ENCODE measurements around the gene C16orf95.

C16orf95 gene

DNA sequence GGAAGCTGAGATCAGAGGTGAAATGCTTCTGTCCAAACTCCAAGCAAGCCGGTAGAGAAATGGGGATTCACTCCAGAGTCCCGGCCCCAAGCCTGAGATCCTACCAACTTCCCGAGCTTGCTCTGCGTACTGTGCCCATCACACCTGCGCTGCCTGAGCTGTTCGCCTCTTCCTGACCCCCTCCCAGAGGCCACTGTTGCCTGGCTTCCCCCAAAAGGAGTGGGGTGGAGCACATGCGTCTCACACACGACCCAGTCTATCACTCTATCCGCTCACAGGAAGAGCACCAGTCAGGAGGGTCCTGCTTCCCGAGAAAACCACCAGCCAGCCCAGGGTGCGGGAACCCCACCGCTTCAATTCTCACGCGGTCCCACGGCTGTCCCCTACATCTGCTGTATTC, 13.5 kb upstream of the C16orf95 start:
- Mint-ChIP-seq H3K27ac (no peak overlapping the region), H3K9me3 (no peaks in the 10 kb centered on the region), H3K27me3 (no peaks in the 10 kb centered on the region), H3K36me3 (peaks cover 23 to 47% of the 10 kb centered on the region in 2 donors), H3K4me3 (no peak overlapping the region), H3K4me1 (peaks cover 0 to 5% of the 10 kb centered on the region in 2 donors)
- DNase-seq (no peak), ATAC-seq (replicated peaks) (no peak)

DNA sequence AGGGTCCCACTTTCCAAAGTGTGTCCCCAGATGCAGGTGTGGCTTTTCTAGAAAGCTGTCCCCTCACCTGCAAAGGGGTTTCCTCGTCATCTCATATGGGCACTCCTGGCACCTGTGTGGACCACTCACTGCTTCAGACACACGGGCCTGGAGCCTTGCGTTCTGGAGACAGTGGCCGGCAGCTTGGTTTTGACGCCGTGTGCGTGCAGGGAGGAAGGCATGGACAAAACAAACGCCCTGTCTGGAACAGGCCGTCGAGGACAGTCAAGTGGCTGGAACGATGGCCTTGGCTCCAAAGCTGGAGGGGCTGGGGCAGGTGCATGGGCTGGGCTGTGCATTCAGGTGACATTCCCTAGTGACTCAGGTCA, 13.0 kb upstream of the C16orf95 start:
- Mint-ChIP-seq H3K9me3 (no peaks in the 10 kb centered on the region), H3K4me1 (peaks cover 3 to 5% of the 10 kb centered on the region in 2 donors), H3K27me3 (no peaks in the 10 kb centered on the region), H3K4me3 (no peak overlapping the region), H3K36me3 (peaks cover 21 to 43% of the 10 kb centered on the region in 2 donors), H3K27ac (no peak overlapping the region)
- ATAC-seq (replicated peaks) (no peak), DNase-seq (no peak)

DNA sequence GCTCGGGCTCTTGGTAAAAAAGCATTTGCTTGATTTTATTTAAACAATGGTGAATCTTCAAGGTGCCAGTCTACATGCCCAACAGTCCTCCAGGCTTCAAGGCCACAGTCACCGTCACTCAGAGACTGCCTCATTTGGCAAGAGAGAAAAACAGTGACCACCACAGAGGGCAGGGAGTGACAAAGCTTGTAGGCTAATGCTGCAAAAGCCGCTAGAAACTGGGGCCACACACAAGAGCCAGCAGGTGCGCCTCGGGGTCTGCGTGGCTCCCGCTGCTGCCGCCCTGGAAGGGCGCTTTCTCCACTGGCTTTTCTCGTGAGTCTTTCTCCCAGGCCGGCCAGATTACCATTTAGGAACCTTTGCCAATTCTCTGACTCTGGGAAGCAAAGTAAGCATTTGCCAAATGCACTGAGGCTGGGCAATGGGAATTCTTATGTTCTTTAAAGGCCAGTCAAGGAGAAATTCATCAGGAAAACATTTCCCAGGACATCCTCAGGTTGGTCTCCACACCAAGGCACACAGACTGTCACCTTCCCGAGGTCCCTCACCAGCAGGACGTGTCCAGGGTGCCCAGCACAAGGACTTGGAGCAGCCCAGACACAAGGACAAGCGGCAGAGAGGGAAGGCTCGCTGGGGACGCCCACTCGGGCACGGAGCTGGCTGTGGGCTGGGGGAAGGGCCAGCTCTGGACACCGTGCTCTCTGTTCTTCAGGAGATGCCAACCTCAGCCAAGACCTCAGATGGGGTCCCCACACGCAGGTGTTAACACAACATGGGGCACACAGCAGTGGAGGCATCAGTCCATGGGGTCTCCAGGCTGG, 12.5 kb upstream of the C16orf95 start:
- no peaks in the 10 kb centered on the region for H3K27me3 Mint-ChIP-seq
- H3K4me1 Mint-ChIP-seq = peaks cover 6 to 9% of the 10 kb centered on the region in 2 donors
- ATAC-seq (replicated peaks) (no peak), DNase-seq (no peak)
- H3K4me3 Mint-ChIP-seq = no peak overlapping the region
- no peak overlapping the region for H3K27ac Mint-ChIP-seq
- no peaks in the 10 kb centered on the region for H3K9me3 Mint-ChIP-seq
- peaks cover 19 to 40% of the 10 kb centered on the region in 2 donors for H3K36me3 Mint-ChIP-seq

DNA sequence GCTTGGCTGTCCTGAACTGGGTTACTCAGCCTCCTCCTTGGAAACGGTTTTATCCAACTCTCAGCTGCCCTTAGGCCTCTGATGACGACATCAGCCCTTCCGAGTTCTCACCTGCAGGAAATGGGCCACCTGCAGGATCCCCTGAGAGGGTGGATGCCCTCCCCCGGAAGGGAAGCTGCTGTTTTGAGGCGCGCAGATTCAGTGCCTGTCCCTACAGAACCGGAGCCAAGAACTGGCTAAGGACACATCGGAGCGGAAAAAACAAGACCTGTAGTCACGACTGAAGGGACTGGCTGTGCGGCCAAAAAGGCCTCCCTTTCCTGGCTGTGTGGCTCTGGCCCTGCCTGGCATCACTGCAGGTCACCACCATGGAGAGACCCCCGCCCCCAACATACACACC, 11.7 kb upstream of the C16orf95 start:
- ATAC-seq (replicated peaks) (no peak), DNase-seq (no peak)
- Mint-ChIP-seq H3K4me1 (peaks cover 10 to 14% of the 10 kb centered on the region in 2 donors), H3K27ac (no peak overlapping the region), H3K36me3 (peaks cover 15 to 36% of the 10 kb centered on the region in 2 donors), H3K9me3 (no peaks in the 10 kb centered on the region), H3K27me3 (no peaks in the 10 kb centered on the region), H3K4me3 (no peak overlapping the region)

DNA sequence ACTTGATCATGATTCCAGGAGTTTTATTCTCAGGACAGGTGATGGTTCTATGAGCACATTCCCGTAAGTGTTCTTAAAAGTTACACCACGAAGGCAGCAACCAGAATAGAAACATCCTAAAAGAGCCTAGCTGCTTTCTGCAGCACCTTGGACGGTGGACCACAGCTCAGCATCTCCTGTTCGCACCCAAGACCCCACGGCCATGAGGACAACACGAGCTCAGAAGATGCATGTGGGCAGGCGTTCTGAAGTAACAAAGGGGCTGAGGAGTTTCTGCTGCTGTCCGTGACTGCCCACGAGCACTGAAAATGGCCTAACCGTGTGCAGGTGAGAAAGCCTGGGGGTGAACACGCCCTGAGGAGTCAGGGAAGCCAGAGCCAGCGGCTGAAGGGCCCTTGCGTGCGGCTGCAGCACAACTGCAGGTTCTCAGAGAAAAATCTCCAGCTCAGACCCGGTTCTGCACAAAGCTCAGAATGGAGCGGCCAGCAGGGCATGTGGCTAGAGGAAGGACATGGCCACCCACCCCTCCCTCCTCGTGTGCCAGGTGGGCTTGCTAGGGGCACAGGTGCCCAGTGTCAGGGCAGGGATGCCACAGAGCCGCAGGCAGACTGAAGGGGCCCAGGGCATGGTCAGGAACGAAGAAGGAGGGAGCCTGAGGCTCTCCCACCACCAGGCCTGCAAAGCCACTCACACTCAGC, 10.8 kb upstream of the C16orf95 start:
- peaks cover 10 to 14% of the 10 kb centered on the region in 2 donors for H3K4me1 Mint-ChIP-seq
- DNase-seq = no peak
- H3K27me3 Mint-ChIP-seq = no peaks in the 10 kb centered on the region
- ATAC-seq (replicated peaks) = no peak
- no peaks in the 10 kb centered on the region for H3K9me3 Mint-ChIP-seq
- no peak overlapping the region for H3K27ac Mint-ChIP-seq
- H3K36me3 Mint-ChIP-seq = peaks cover 13 to 33% of the 10 kb centered on the region in 2 donors
- H3K4me3 Mint-ChIP-seq = no peak overlapping the region

DNA sequence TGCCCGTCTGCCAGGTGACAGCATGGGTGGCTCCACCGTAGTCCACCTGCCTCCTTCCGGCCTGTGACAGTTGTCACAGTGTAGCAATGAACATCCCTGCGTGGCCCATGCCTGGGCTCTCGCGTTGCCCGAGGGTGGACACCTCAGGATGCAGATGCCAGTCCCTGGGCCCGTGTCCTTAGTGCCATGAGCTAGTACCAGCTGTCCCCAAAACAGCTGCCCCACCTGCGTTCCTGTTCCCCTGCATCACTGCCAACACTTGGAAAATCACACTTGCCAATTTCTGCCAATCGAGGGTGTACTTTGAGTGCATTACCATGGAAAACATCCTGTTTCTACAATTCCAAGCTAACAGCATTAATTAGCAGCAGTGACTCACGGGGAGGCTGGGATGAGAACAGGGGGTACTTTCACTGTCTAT, 9.0 kb upstream of the C16orf95 start:
- Mint-ChIP-seq H3K36me3 (peaks cover 5 to 24% of the 10 kb centered on the region in 2 donors), H3K9me3 (no peaks in the 10 kb centered on the region), H3K4me1 (peaks cover 11 to 14% of the 10 kb centered on the region in 2 donors), H3K27me3 (no peaks in the 10 kb centered on the region), H3K27ac (no peak overlapping the region), H3K4me3 (no peak overlapping the region)
- ATAC-seq (replicated peaks) (no peak), DNase-seq (no peak)

DNA sequence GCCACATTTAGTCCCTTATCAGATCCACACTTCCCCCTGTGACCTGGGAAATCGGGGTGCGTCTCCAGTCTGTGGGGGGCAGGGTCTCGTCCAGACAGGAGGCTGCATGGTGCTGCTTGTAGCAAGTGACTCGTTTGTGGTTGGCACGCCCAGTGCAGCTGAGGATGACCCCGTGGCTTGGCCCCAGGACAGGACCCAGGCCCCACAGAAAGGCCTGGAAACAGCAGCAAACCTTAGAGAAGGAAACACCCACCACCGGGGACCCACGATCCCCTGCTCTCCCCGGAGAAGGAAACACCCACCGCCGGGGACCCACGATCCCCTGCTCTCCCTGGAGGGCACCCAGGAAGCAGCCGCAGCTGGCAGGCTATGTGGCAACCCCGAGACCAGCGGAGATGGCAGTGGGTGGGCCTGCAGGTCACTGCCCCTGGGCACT, 8.2 kb upstream of the C16orf95 start:
- Mint-ChIP-seq H3K4me1 (peaks cover 11 to 14% of the 10 kb centered on the region in 2 donors), H3K27ac (no peak overlapping the region), H3K27me3 (no peaks in the 10 kb centered on the region), H3K4me3 (no peak overlapping the region), H3K36me3 (peaks cover 0 to 17% of the 10 kb centered on the region in 2 donors), H3K9me3 (no peaks in the 10 kb centered on the region)
- no peak for DNase-seq
- ATAC-seq (replicated peaks) = no peak

DNA sequence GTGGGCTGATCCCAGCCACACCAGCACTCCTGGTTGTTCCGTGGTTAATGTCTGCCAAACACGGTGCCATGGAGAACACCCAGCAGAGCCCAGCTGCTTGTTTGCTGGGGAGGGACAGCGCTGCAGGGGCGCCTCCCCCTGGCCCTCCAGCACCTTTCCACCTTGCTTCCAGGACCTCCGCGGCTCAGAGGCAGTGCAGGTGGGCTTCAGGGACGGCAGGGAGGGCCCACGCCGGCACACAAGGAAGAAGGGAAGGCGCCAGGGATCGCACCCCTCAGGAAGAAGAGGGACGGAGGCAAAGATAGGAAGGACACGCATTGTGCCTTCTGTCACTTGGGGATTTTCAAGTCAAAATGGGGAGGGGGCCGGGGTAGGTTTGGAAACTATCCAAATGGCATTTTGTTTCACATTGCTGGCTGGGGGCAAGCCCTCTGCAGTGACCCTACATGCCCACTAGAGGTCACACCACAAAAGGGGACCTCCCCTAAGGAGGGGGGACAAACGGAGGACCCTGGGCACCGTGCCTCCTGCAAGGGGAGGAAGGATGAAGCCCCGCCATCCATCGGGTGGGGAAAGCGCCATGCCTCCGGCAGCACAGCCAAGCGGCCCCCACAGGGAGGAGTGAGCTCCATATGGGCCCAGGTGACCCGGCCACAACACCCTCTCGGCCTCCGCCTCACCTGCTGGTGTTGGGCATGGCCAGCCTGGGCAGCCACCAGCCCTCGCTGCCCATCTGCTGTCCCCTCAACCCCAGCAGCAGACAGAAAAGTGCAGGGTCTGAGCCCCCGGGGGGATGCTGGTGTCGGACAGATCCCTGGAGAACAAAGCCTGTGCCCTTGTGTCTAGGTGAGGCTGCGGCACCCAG, 7.5 kb upstream of the C16orf95 start:
- Mint-ChIP-seq H3K27ac (peak overlapping the region; percentile 20), H3K27me3 (no peaks in the 10 kb centered on the region), H3K4me3 (no peak overlapping the region), H3K36me3 (peaks cover 0 to 11% of the 10 kb centered on the region in 2 donors), H3K9me3 (no peaks in the 10 kb centered on the region), H3K4me1 (peaks cover 11 to 14% of the 10 kb centered on the region in 2 donors)
- DNase-seq = peak; percentile 14
- peak; percentile 82 for ATAC-seq (replicated peaks)

DNA sequence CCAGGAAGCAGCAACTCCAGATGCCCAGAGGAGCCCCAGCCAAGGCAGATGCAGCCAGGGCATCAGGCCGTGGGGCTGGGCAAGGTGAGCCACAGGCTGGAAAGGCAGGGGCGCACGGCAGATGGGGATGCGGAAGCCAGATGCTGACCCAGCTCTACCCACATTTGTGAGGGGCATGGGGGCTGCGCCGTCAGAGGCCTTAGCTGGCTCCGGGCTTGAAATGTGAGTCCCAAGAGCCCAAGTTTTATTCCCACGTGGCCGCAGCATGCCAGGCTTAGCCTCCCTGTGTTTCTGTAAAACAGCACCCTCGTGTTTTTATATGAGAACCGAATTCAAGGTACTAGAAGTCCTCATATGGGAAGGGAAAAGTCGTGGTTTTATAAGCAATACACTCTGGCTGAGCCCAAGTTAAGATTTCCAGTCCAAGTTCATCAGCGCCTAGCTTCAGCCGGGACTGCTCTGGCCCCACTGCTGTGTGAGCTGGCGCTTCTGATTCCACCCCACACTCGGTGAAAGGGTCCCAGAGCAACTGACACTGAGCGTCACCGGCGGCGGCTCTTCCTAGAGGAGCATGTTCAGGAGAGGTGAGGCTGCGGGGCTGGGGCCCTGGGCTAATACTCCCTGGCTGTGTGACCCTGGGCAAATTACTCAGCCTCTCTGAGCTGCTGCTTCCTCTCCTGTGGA, 6.7 kb upstream of the C16orf95 start:
- Mint-ChIP-seq H3K4me3 (no peak overlapping the region), H3K9me3 (no peaks in the 10 kb centered on the region), H3K27ac (no peak overlapping the region), H3K4me1 (peaks cover 11 to 15% of the 10 kb centered on the region in 2 donors), H3K27me3 (no peaks in the 10 kb centered on the region), H3K36me3 (peaks cover 2 to 4% of the 10 kb centered on the region in 2 donors)
- no peak for ATAC-seq (replicated peaks)
- DNase-seq = no peak

DNA sequence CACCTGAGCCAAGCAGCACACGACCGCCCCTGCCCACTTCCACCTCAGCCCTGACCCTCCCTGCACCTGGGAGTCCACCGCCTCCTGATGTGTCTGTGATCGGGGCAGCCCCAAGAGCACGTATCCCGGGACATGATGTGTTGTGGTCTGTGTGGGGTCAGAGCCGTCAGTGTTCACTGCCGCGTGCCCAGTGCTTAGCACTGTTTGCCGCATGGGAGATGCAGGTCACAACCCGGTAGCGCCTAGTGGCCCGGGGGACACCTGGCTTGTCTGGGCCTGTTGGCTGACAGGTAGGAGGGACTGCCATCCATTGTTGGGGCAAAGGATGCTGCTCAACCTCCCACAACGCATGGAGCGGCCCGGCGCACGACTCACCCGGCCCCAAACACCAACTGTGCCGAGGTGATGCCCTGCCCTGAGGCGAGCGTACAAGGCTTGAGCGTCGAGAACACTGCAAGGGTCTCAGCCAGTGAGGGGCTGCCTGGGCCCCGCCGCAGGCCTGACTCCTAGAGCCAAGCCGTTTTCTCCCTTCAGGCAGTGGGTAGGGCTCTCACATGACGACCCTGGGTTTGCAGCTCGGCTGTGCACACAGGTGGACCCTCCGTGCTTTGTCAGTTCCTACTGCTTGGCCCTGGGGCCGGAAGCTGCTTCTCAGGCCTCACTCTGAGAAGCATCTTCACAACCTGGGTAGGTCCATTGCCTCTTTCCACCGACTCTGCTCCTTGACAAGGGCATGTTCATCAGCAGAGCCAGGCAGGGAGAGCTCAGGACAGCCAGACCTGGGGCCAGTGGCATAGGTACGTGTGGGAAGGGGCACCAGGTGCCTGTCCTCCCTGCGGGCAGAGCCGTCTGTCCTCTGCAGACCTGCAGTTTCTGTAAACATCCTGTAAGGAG, 5.9 kb upstream of the C16orf95 start:
- H3K27ac Mint-ChIP-seq = peak overlapping the region; percentile 9
- no peak overlapping the region for H3K4me3 Mint-ChIP-seq
- DNase-seq (no peak), ATAC-seq (replicated peaks) (no peak)
- H3K9me3 Mint-ChIP-seq = no peaks in the 10 kb centered on the region
- no peaks in the 10 kb centered on the region for H3K27me3 Mint-ChIP-seq
- peaks cover 10% of the 10 kb centered on the region in 2 donors for H3K36me3 Mint-ChIP-seq
- H3K4me1 Mint-ChIP-seq = peaks cover 18 to 23% of the 10 kb centered on the region in 2 donors

DNA sequence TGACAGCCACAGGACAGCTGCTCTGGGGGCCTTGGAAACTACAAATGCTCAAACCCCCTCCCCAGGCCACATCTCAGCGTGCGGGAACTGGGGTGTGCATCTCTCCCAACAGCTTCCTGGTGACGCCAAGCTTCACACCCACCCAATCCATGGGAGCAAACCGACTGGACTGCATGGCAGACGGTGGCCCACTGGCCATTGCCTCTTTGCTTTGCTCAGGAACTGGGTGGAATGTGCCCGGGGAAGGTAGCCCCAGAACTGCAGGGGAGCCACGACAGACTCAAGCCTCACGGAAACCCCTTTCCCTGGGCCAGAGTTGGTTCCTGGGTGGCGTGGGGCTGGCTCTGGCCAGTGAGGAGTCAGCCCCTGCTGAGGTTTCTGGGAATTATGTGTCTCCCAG, 5.2 kb upstream of the C16orf95 start:
- no peak overlapping the region for H3K4me3 Mint-ChIP-seq
- no peak overlapping the region for H3K27ac Mint-ChIP-seq
- DNase-seq (no peak), ATAC-seq (replicated peaks) (no peak)
- H3K4me1 Mint-ChIP-seq = peaks cover 20 to 30% of the 10 kb centered on the region in 2 donors
- H3K9me3 Mint-ChIP-seq = no peaks in the 10 kb centered on the region
- H3K27me3 Mint-ChIP-seq = no peaks in the 10 kb centered on the region
- H3K36me3 Mint-ChIP-seq = peaks cover 11 to 12% of the 10 kb centered on the region in 2 donors

DNA sequence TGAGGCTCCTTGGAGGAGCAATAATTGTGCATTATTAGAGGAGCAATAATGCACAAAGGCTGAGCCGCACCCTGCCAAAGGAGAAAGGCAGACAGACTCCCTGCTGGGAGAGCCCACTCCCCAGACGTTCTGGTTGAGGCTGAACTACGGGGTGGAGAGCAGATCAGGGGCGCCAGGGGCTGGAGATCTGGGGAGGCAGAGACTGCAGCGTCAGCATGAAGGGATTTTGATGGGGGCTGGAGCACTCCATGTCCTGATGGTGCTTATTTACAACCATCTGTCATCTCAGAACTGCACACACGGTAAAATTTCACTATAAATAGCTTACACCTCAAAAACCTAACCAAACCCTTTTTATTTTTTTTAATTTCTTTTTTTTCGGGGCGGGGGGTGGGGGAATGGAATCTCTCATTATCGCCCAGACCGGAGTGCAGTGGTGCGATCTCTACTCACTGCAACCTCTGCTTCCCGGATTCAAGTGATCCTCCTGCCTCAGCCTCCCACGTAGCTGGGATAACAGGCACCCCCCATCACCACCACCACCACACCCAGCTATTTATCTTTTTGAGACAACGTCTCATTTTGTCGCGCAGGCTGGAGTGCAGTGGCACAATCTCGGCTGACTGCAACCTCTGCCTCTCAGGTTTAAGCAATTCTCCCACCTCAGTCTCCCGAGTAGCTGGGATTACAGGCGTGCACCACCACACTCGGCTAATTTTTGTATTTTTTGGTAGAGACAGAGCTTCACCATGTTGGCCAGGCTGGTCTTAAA, 4.3 kb upstream of the C16orf95 start:
- DNase-seq (no peak), ATAC-seq (replicated peaks) (no peak)
- no peaks in the 10 kb centered on the region for H3K9me3 Mint-ChIP-seq
- H3K27me3 Mint-ChIP-seq = no peaks in the 10 kb centered on the region
- peaks cover 20 to 30% of the 10 kb centered on the region in 2 donors for H3K4me1 Mint-ChIP-seq
- peak overlapping the region; percentile 14 for H3K27ac Mint-ChIP-seq
- no peak overlapping the region for H3K4me3 Mint-ChIP-seq
- H3K36me3 Mint-ChIP-seq = peaks cover 7 to 15% of the 10 kb centered on the region in 2 donors
